Left ventricle myocardium inferior (tissue), 1 donor: ENCODE measurements around the gene RAB42. TPM values are rescaled to one million over a fixed set of nuclear protein-coding genes. Genes with fewer than 3 reads are reported as not detected.
"Not testable (repeated sequence)": the region's sequence is repeated elsewhere in the genome, so short reads cannot be mapped to it uniquely, and the experiment has no call there.

Experiments
- DNase-seq: peaks from one replicate; pipeline ENCODE4 v3.0.0-alpha.2; 2020
- H3K27ac ChIP-seq: fragments of 200-600 bp; replicated peaks from 2 replicates; pipeline ENCODE4 v1.8.0; 2021
- H3K27me3 ChIP-seq: fragments of 200-600 bp; 2 replicates; pipeline ENCODE4 v1.8.0; 2021; ENCODE audit warnings: low read depth
- H3K36me3 ChIP-seq: fragments of 200-600 bp; 2 replicates; pipeline ENCODE4 v1.8.0; 2021
- H3K4me1 ChIP-seq: fragments of 200-600 bp; 2 replicates; pipeline ENCODE4 v1.8.0; 2021
- H3K4me3 ChIP-seq: fragments of 200-600 bp; 2 replicates; pipeline ENCODE4 v1.8.0; 2021; ENCODE audit warnings: mild to moderate bottlenecking, moderate library complexity
- H3K9me3 ChIP-seq: fragments of 200-600 bp; replicated peaks from 2 replicates; pipeline ENCODE4 v1.8.0; 2021
- CTCF ChIP-seq: fragments of 200-600 bp; IDR thresholded peaks from 2 replicates; pipeline ENCODE4 v1.8.0; 2021; ENCODE audit warnings: antibody characterized with exemption, mild to moderate bottlenecking, borderline replicate concordance
- intact Hi-C: fragments of 100-400 bp; cut with micrococcal nuclease; formaldehyde crosslinking; loops from one replicate; pipeline ENCODE4 v1.11.0; 2022
- total RNA-seq: library from RNA; stranded (reverse); fragmentation: NEBNext Ultra II Directional; extraction: Animal tissue kit (Norgen Biotek cat#: 25700); gene quantifications from one replicate; pipeline ENCODE4 v1.2.1, GENCODE V29; 2021
- donor health status: DM: no; HTN: yes; CAD: no; lungs with severe emphysema.

Gene RAB42
- total RNA-seq, 1 donor from 2014 or later, result 1.2 TPM

DNA sequence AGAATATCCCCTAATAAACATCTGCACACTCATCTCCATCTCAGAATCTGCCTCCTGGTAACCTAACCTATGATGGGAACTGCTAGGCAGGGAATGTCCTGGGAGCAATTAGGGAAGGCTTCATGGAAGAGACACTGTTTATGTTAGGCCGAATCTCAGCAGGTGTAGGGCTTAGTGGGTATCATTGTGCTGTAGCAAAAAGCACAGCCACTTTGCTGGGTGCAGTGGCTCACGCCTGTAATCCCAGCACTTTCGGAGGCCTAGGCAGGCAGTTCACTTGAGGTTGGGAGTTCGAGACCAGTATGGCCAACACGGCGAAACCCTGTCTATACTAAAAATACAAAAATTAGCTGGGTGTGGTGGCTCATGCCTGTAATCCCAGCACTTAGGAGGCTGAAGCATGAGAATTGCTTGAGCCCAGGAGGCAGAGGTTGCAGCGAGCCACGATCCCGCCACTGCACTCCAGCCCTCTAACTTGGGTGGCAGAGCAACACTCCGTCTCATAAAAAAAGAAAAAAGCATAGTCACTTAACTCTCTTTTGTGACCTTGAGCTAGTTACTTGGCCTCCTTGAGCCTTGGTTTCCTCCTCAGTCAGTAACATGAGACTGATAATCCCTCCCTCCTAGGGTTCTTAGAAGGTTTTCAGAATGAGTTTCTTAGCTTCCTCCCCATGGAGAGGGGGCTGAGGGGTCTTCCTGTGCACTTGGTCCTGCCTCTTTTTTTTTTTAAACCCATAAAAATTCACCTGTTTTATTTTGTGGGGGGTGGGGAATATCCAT is 3.5 kb downstream of the RAB42 start:
- Histone ChIP-seq H3K27me3 (no peaks in the 10 kb centered on the region), H3K4me1 (peaks cover 8% of the 10 kb centered on the region), H3K27ac (no peak overlapping the region), H3K4me3 (no peak overlapping the region), H3K9me3 (no peaks in the 10 kb centered on the region), H3K36me3 (peaks cover 7% of the 10 kb centered on the region)
- DNase-seq, result no peak
- intact Hi-C loops, result no loop called here
- TF ChIP-seq CTCF, result no peak

DNA sequence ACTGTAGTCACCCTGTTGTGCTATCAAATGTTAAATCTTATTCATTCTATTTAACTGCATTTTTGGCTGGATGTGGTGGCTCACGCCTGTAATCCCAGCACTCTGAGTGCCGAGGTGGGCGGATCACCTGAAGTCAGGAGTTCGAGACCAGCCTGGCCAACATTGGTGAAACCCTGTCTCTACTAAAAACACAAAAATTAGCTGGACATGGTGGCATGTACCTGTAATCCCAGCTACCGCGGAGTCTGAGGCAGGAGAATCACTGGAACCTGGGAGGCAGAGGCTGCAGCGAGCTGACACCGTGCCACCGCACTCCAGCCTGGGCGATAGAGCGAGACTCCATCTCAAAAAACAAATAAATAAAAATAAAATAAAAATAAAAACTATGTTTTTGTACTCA is 4.2 kb downstream of the RAB42 start:
- H3K4me1 ChIP-seq, DNase-seq, H3K9me3 ChIP-seq, H3K27me3 ChIP-seq, H3K36me3 ChIP-seq, H3K27ac ChIP-seq, H3K4me3 ChIP-seq, intact Hi-C loops: not testable (repeated sequence)

DNA sequence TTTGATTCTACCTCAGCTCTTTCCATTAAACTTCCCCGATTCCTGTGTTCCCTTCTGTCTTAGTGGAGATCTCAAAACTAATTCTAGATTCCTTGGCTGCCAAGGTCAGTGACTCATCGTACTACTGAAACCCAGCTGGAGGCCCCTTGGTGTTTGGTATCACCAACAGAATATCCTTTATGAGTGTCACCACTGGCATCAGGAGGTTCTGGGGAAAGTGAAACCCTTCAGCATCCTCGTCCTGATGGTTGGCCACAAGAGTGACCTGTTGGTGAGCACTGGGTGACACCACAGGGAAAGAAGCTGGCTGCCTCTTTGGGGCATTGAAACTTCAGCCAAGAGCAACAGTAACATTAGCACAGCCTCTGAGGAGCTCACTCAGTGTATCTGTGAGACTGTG is 9.6 kb downstream of the RAB42 start:
- peaks cover 9% of the 10 kb centered on the region for H3K4me1 ChIP-seq
- DNase-seq, result no peak
- no peaks in the 10 kb centered on the region for H3K27me3 ChIP-seq
- H3K36me3 ChIP-seq, result peaks cover 45% of the 10 kb centered on the region
- no peak for TF ChIP-seq CTCF
- intact Hi-C loops, result loop anchor here (2.0 to 10.0 kb wide), 2 partner anchors 81 to 247 kb away; no protein-coding TSS in a partner anchor
- H3K4me3 ChIP-seq, result no peak overlapping the region
- H3K9me3 ChIP-seq, result no peaks in the 10 kb centered on the region
- H3K27ac ChIP-seq, result peak overlapping the region; percentile 9

GRCh38 chr1:28602536-28603439 is 10.7 kb downstream of the RAB42 start:
- TF ChIP-seq CTCF, result peak; percentile 74
- Histone ChIP-seq H3K27ac (peak overlapping the region; percentile 9), H3K4me3 (no peak overlapping the region), H3K4me1 (peaks cover 9% of the 10 kb centered on the region), H3K27me3 (no peaks in the 10 kb centered on the region), H3K9me3 (no peaks in the 10 kb centered on the region), H3K36me3 (peaks cover 56% of the 10 kb centered on the region)
- DNase-seq, result no peak
- intact Hi-C loops, result loop anchor here (2.0 to 10.0 kb wide), 2 partner anchors 82 to 248 kb away; no protein-coding TSS in a partner anchor

DNA sequence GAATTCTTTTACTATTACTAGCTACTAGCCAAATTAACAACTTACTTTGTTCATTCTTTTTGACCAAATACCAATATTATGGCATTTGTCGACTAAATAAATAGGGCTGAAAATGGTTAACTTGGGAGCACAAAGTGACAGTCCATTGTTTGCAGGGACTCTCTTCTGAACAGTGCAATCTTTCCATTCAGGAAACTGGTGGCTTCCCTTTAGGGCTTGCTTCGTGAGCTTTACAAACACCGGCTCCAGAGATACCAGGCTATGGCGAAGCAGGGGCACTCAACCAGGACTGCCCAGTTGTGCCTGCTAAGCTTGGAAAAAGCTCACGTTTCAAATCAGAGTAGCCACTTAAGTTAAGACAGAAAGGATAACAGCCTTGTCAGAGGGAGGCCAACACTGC is 12.3 kb downstream of the RAB42 start:
- H3K27me3 ChIP-seq, result no peaks in the 10 kb centered on the region
- H3K4me3 ChIP-seq, result no peak overlapping the region
- TF ChIP-seq CTCF, result no peak
- intact Hi-C loops, result loop anchor here (10.0 kb wide), 1 partner anchor 250 kb away; no protein-coding TSS in a partner anchor
- no peak overlapping the region for H3K27ac ChIP-seq
- H3K36me3 ChIP-seq, result peaks cover 70% of the 10 kb centered on the region
- no peaks in the 10 kb centered on the region for H3K9me3 ChIP-seq
- H3K4me1 ChIP-seq, result peaks cover 9% of the 10 kb centered on the region
- DNase-seq, result no peak
